SJCRH30 (cell line): ENCODE results near the gene PJA1. TPM values are rescaled to one million over a fixed set of nuclear protein-coding genes. Genes with fewer than 3 reads are reported as not detected.

ENCODE experiments used
- DNase-seq, 2 experiments: peaks; one replicate each; pipeline ENCODE4 v3.0.0-alpha.2; 2015 to 2020
- H3K27ac ChIP-seq: fragments of 250-450 bp; sonication (Bioruptor Pico); 2 replicates; pipeline ENCODE4 v1.5.1; 2020; ENCODE audit warnings: mild to moderate bottlenecking, moderate library complexity
- H3K27me3 ChIP-seq: fragments of 250-450 bp; sonication (Bioruptor Pico); 2 replicates; pipeline ENCODE4 v1.5.1; 2020; ENCODE audit warnings: mild to moderate bottlenecking, moderate library complexity
- H3K36me3 ChIP-seq: fragments of 250-450 bp; sonication (Bioruptor Pico); 2 replicates; pipeline ENCODE4 v1.5.1; 2020; ENCODE audit warnings: mild to moderate bottlenecking, moderate library complexity
- H3K4me1 ChIP-seq: fragments of 250-450 bp; sonication (Bioruptor Pico); 2 replicates; pipeline ENCODE4 v1.5.1; 2020; ENCODE audit warnings: mild to moderate bottlenecking, moderate library complexity
- H3K4me3 ChIP-seq: fragments of 250-450 bp; sonication (Bioruptor Pico); 2 replicates; pipeline ENCODE4 v1.5.1; 2020; ENCODE audit warnings: mild to moderate bottlenecking, moderate library complexity
- H3K9me3 ChIP-seq: fragments of 250-450 bp; sonication (Bioruptor Pico); replicated peaks from 2 replicates; pipeline ENCODE4 v1.5.1; 2020; ENCODE audit warnings: mild to moderate bottlenecking, moderate library complexity
- total RNA-seq: library from RNA; depleted of rRNA; stranded (reverse); fragments of >200 nt; shearing (Covaris generic); gene quantifications from 2 replicates; pipeline ENCODE4 v1.2.3, GENCODE V29; 2014; rRNA removed

PJA1 gene, protein sequence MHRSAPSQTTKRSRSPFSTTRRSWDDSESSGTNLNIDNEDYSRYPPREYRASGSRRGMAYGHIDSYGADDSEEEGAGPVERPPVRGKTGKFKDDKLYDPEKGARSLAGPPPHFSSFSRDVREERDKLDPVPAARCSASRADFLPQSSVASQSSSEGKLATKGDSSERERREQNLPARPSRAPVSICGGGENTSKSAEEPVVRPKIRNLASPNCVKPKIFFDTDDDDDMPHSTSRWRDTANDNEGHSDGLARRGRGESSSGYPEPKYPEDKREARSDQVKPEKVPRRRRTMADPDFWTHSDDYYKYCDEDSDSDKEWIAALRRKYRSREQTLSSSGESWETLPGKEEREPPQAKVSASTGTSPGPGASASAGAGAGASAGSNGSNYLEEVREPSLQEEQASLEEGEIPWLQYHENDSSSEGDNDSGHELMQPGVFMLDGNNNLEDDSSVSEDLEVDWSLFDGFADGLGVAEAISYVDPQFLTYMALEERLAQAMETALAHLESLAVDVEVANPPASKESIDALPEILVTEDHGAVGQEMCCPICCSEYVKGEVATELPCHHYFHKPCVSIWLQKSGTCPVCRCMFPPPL
- 43.6 and 49.3 TPM in 2 replicates for total RNA-seq

DNA sequence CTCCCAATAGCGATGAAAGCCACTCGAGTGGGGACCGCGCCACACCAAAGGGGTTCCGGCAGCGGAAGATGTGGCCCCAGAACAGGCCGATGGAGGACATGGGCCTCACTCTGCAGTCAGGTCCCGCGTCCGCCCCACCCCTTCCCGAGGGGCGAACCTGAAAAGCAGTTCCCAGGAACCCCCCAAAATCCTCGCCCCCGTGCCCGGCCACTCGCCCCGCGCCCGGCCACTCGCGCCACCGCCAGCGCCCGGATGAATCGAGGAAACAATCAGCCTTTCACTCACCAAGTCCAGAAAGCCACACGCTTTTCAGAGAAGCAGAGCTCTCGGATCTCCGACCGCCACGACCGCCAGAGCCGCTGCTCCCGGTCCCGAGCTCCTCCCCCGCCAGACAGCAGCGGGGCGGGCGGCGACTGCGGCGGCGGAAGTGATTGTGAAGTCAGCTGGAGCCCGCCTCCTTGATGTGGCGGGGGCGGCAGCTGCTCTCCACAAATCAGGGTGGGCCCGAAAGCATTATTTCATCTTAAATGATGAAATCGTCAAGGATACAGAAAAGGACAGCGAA is at the start of gene PJA1:
Gene PJA1 (minus strand): TSS at position 367 of the 565 bp plus-strand sequence. CDS start 2,380 bp downstream, outside the sequence.
- Histone ChIP-seq H3K9me3 (no peaks in the 10 kb centered on the region), H3K27ac (peak within 1 kb of the TSS; percentile 66)

DNA sequence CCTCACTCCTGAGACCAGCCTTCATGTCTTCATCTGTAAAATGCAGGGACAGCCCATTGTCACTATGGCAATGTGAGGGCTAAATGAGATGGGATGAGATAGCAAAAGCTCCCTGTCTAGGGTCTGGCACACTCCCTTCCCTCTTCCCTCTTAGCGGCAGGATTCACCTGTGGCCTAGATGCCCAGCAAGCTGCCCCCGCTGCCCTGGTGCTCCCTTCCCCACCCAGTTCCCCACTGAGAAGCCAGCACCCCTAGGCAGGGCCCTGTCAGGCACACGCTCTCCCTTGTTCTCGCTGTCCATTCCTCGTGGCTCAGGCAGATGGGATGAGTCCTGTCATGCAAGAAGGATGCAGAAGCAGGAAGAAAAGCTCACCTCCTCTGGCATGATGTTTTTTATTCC is 49.2 kb upstream of the PJA1 start:
- H3K4me1 ChIP-seq: no peaks in the 10 kb centered on the region
- H3K27ac ChIP-seq: no peak overlapping the region
- no peaks in the 10 kb centered on the region for H3K36me3 ChIP-seq
- no peaks in the 10 kb centered on the region for H3K9me3 ChIP-seq
- H3K27me3 ChIP-seq: no peaks in the 10 kb centered on the region
- H3K4me3 ChIP-seq: no peak overlapping the region
- DNase-seq: no peak

More for the DNA sequence above, at the start of gene PJA1:
- H3K4me1 ChIP-seq: peaks cover 8% of the 10 kb centered on the region; the same call in 1 of the 2 replicates
- H3K36me3 ChIP-seq: peaks cover 13% of the 10 kb centered on the region
- H3K27me3 ChIP-seq: no peaks in the 10 kb centered on the region
- peak; percentile 78 to 81 for DNase-seq
- H3K4me3 ChIP-seq: peak within 1 kb of the TSS; percentile 84

DNA sequence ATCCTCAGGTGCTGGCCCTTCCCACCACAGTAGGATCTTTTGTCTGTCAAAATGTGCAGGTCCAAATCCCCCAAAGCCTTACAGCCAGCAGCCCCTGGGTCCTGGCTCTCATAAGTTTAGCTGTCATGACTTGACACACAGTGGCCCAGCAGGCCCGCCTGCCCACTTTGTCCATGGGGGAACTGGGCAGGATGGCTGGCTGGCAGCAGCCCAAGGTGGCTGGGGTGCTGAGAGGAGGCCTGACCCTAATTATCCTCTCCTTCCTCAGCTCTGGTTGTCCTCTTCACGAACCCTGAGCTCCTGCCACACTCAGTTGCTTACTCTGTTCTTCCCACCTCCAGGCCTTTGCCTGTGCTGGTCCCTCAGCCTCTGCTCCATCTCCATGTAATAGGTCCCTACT is 46.4 kb upstream of the PJA1 start:
- Histone ChIP-seq H3K27me3 (no peaks in the 10 kb centered on the region), H3K9me3 (no peaks in the 10 kb centered on the region), H3K4me1 (no peaks in the 10 kb centered on the region), H3K27ac (no peak overlapping the region), H3K4me3 (no peak overlapping the region), H3K36me3 (no peaks in the 10 kb centered on the region)
- no peak for DNase-seq

DNA sequence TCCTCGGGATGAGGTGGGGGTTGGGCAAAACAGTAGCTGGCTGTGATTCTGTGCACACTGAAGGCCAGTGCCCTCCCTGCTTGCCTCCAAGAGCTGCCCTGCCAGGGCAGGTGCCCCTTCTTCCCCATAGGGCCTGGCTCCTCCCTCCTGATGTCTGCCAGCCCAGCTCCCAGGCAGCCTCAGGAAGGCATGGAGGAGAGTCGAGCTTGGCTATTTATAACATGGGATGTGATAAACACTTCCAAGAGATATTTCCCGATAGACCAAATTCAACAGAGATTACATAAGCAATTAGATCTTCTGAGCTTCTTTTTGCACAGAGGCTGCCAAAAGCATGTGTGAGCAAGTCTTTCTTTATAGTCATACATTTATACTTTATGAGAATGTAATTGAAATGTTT is 45.3 kb upstream of the PJA1 start:
- Histone ChIP-seq H3K27me3 (no peaks in the 10 kb centered on the region), H3K4me3 (no peak overlapping the region), H3K4me1 (no peaks in the 10 kb centered on the region), H3K9me3 (no peaks in the 10 kb centered on the region), H3K36me3 (no peaks in the 10 kb centered on the region), H3K27ac (no peak overlapping the region)
- no peak for DNase-seq

DNA sequence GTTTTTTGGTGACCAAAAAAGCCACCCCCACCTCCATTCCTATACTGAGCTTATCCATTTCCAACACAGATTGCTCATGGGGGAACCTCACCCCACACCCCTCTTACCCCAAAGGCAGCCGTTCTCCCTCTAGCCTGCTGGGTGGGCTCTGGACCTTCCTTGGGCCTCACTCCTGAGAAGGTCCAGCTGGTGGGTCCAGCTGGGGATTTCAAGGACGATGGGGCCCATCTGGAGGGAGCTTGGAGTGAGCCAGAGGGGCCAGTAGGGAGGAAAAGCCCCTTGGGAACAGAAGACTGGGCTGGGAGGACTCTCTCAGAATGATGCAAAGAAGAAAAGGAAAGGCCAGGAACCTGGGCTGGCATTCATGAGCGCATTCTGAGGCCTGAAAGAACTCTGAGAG is 42.0 kb upstream of the PJA1 start:
- Histone ChIP-seq H3K36me3 (no peaks in the 10 kb centered on the region), H3K4me1 (no peaks in the 10 kb centered on the region), H3K27me3 (no peaks in the 10 kb centered on the region), H3K9me3 (no peaks in the 10 kb centered on the region), H3K4me3 (no peak overlapping the region), H3K27ac (no peak overlapping the region)
- no peak for DNase-seq

DNA sequence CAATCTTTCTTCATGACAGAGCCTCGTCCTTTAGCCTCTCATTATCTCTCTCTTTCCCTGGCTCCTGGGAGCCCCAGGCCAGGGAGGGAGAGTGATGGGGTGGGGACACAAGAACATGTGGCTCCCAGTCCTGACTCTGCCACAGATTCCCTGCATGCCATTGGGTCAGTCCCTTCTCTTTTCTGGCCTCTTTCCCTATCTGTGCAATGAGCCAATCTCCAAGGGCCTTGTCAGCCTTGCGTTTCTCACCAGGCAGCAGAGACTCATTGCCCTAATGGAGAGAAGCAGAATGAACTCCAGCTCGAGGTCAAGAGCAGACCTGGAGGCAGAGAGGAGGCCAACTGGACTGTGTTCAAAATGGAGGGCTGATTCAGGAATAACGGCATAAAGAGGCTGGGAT is 38.4 kb upstream of the PJA1 start:
- no peaks in the 10 kb centered on the region for H3K27me3 ChIP-seq
- H3K27ac ChIP-seq: no peak overlapping the region
- H3K4me3 ChIP-seq: no peak overlapping the region
- no peak for DNase-seq
- no peaks in the 10 kb centered on the region for H3K36me3 ChIP-seq
- H3K4me1 ChIP-seq: no peaks in the 10 kb centered on the region
- H3K9me3 ChIP-seq: no peaks in the 10 kb centered on the region

DNA sequence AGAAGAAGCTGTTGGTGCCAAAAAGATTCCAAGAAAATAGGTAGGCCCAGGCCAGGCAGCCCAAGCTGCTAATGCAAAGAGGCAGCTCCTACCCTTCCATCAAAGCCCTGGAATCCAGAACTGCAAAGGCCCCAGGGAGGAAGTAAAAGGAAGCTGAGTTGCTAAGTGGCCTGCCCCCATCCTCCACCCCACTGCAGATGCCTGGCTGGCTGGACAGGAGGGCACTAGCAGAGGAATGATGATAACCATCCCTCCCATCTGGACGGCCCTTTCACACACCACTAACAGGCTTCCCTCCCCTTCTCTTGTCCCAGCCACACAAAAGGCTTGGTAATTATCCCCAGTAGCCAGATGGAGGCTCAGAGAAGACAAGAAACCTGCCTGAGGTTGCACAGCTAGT is 32.4 kb upstream of the PJA1 start:
- no peaks in the 10 kb centered on the region for H3K36me3 ChIP-seq
- H3K4me1 ChIP-seq: no peaks in the 10 kb centered on the region
- no peaks in the 10 kb centered on the region for H3K27me3 ChIP-seq
- no peak overlapping the region for H3K4me3 ChIP-seq
- no peak overlapping the region for H3K27ac ChIP-seq
- no peaks in the 10 kb centered on the region for H3K9me3 ChIP-seq
- DNase-seq: no peak

DNA sequence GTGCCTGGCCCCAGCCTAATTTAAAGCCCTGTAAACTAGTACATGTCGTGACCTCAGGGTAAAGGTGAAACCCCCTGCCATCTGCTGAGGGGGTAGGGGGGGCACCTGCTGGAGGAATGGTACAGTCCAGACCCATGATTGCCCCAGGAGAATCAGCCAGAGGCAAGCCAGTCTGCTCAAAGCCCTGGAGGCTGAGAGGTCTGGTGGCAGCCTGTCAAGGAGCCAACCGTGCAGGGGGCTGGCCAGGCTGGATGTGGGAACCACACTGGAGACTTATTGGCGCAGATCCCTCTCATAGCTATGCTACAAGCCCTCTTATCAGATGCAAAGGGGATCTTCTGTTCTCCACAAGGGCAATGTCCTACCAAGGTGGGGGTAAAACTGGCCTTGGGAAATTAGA is 31.4 kb upstream of the PJA1 start:
- Histone ChIP-seq H3K4me3 (no peak overlapping the region), H3K27me3 (no peaks in the 10 kb centered on the region), H3K9me3 (no peaks in the 10 kb centered on the region), H3K4me1 (no peaks in the 10 kb centered on the region), H3K36me3 (no peaks in the 10 kb centered on the region), H3K27ac (no peak overlapping the region)
- DNase-seq: no peak

DNA sequence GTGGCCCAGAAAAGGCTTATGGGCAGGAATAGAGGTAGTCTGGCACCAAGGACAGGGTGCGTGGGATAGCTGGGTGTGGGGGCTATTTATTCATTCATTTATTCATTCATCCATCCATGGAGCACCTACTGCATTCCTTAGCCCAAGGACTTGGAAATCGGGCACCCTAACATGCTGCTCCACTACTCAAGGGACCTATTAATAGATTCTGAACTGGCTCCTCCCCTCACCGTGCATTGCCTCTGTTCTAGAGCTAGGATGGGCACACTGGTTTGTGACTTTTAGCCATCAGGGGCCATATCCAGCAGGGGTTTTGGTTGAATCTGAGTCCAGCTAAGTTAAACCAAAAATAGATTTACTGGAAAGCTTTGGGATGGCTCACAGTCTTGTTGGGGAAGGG is 30.6 kb upstream of the PJA1 start:
- Histone ChIP-seq H3K27me3 (no peaks in the 10 kb centered on the region), H3K36me3 (no peaks in the 10 kb centered on the region)
- DNase-seq: no peak

DNA sequence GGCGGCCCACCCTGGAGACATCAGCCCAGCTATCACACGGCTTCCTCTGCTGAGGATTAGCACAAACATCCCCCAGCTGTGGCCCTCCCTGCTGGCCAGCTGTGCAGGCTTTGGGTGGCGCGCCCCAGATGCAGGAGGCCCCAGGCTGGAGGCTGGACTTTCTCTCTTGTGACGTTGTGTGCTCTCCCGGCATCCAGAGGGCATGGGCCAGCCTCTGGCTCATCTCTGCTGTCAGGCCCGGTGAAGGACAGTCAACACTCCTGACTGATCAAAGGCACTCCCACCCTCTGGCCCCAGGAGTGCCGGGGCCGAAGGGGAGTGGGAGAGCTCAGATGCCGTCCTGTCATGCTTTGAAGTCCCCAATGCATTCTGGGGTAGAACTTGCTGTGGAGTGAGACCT is 29.9 kb upstream of the PJA1 start:
- no peaks in the 10 kb centered on the region for H3K27me3 ChIP-seq
- H3K27ac ChIP-seq: no peak overlapping the region
- no peaks in the 10 kb centered on the region for H3K4me1 ChIP-seq
- DNase-seq: peak; percentile 28 to 40
- H3K36me3 ChIP-seq: no peaks in the 10 kb centered on the region
- no peak overlapping the region for H3K4me3 ChIP-seq
- no peaks in the 10 kb centered on the region for H3K9me3 ChIP-seq

More for the DNA sequence above, 30.6 kb upstream of the PJA1 start:
- no peaks in the 10 kb centered on the region for H3K4me1 ChIP-seq
- no peaks in the 10 kb centered on the region for H3K9me3 ChIP-seq
- H3K4me3 ChIP-seq: no peak overlapping the region
- no peak overlapping the region for H3K27ac ChIP-seq

DNA sequence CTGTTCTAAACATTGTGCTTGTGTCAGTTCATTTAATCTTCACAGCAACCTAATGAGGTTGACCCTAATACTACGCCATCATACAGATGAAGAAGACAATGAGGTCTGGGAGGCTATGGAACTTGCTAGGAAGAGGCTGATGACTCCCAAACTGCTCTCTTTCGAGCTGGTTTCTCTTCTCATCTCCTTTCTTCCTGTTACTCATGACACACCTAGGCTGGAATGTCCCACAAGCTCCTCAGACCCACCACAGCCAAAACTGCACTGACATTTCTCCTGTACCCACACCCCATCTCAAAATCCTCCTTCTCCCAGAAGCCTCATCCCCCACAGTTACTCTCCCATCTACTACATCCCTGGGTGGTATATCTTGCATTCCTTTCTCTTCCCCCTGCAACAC is 27.4 kb upstream of the PJA1 start:
- Histone ChIP-seq H3K36me3 (no peaks in the 10 kb centered on the region), H3K27me3 (no peaks in the 10 kb centered on the region), H3K4me3 (no peak overlapping the region), H3K9me3 (no peaks in the 10 kb centered on the region), H3K27ac (no peak overlapping the region), H3K4me1 (no peaks in the 10 kb centered on the region)
- no peak for DNase-seq

DNA sequence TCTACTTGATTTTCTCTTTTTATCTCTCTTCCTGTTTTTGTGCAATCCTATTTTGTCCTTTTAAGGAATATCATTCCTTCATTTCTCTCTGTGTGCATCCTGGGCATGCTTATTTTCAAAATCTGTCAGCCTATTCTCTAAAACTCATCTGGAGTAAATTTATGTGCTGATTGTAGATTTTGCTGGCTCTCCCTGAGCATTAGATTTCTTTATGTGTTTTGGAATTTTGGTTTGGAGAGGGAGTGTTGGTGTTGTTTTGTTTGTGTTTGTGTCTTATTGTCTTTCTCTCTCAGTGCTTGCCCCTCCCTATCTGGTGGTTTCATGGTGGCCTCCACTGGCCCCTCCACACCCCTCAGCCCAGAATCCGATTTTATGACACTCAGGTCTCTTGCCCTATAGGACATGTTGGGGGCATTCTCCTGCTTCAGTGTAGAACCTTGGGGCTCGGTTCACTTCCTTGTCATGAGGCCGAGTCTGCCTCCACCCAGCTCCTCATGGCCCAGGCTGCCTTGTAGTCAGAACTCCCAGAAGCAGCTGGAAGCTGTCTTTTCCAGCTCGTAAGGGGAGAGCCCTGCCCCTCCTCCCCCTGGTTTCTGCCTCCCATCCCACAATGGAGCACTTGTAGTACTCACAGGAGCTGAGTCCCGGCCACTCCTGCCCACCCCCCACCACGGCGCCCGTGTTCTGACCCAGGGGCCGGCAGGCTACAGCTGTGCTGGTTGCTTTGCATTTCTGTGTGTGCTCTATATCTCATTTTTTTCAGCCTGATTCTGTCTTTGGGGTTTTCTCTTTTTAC is 24.5 kb upstream of the PJA1 start:
- Histone ChIP-seq H3K27me3 (no peaks in the 10 kb centered on the region), H3K4me1 (no peaks in the 10 kb centered on the region), H3K36me3 (no peaks in the 10 kb centered on the region), H3K9me3 (no peaks in the 10 kb centered on the region), H3K27ac (no peak overlapping the region), H3K4me3 (no peak overlapping the region)
- peak; percentile 26 to 56 for DNase-seq

DNA sequence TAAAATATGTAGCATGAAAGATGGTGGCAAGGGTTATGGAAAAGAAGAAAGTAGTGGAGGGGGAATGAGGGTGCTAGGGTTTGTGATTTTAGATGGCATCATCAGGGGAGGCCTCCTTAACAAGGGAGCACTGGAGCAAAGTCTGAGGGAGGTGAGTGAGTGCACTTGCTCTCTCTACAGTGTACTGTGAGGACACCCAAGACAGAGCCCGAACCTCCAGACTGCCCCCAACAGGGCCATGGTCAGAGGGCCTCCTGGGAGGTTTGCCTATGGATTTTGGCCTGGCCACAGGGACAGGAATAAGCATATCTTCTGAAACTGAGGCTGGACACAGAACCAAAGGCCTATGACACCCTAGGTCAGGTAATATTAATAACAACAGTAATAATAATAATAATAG is 21.4 kb upstream of the PJA1 start:
- H3K9me3 ChIP-seq: no peaks in the 10 kb centered on the region
- no peak overlapping the region for H3K4me3 ChIP-seq
- DNase-seq: no peak
- H3K27me3 ChIP-seq: no peaks in the 10 kb centered on the region
- H3K4me1 ChIP-seq: no peaks in the 10 kb centered on the region
- no peak overlapping the region for H3K27ac ChIP-seq
- no peaks in the 10 kb centered on the region for H3K36me3 ChIP-seq

DNA sequence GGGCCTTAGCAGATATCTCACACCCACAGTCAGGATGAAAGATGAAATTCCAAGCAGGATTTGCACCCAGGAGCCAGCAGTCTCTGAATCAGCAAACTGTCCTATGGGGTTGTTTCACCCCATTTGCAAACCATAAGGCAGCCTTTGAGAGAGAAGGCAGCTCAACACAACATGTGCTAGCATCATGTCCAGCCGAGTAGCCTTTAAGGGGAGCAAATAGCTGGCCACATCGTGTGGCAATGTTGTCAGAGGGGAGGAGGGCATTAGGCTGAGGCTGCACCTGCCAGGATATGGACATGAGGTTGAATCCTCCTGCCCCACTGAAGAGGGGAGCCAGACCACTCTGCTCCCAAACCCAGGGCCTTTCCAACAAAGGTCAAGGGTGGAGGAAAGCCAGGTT is 20.6 kb upstream of the PJA1 start:
- H3K36me3 ChIP-seq: no peaks in the 10 kb centered on the region
- DNase-seq: no peak
- H3K27ac ChIP-seq: no peak overlapping the region
- no peak overlapping the region for H3K4me3 ChIP-seq
- H3K4me1 ChIP-seq: no peaks in the 10 kb centered on the region
- no peaks in the 10 kb centered on the region for H3K27me3 ChIP-seq
- H3K9me3 ChIP-seq: no peaks in the 10 kb centered on the region

DNA sequence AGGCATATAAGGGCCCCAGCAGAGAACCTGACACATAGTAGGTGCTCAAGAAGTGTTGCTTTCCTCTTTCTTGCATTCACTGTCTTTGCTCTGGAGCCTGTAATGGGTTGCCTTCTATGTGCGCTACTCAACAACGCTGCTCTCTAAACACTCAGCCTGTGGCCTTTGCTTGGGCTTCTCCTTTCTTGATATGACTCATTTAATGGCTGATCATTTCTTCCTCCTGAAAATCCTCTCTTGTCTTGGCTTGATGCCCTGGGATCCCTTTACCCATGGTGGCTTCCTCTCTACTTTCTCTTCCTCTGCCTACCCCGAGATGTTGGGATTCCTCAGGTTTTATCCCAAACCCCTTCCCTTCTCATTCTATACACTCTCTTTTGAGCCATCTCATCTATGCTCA is 19.9 kb upstream of the PJA1 start:
- Histone ChIP-seq H3K27me3 (no peaks in the 10 kb centered on the region), H3K9me3 (no peaks in the 10 kb centered on the region), H3K36me3 (no peaks in the 10 kb centered on the region), H3K4me3 (no peak overlapping the region), H3K27ac (no peak overlapping the region), H3K4me1 (no peaks in the 10 kb centered on the region)
- DNase-seq: no peak
